A673 (cell line): ENCODE results near the gene CES3.

Experiments
- CTCF ChIP-seq: fragments of 300-800, 200-600 bp; sonication (generic); conservative IDR thresholded peaks from 2 replicates; pipeline ENCODE4 v1.5.1; 2017; ENCODE audit warnings: low read depth, mild to moderate bottlenecking, antibody characterized with exemption, low read length, moderate library complexity, mixed read lengths
- EZH2 ChIP-seq: fragments of 200-600 bp; sonication (generic); IDR thresholded peaks from 2 replicates; pipeline ENCODE4 v1.6.1; 2017; ENCODE audit warnings: borderline replicate concordance, low read depth, mild to moderate bottlenecking, mixed read lengths, antibody characterized with exemption, low read length; ENCODE audit not compliant: poor library complexity, severe bottlenecking

GRCh38 chr16:66977341-66978113 lies 16.5 kb downstream of the CES3 start:
- TF ChIP-seq EZH2: no peak
- TF ChIP-seq CTCF: peak; percentile 93
